ENCODE measurements around the gene MIF4GD.
"Not testable (repeated sequence)": the region's sequence is repeated elsewhere in the genome, so short reads cannot be mapped to it uniquely, and the experiment has no call there.

The MIF4GD gene

DNA sequence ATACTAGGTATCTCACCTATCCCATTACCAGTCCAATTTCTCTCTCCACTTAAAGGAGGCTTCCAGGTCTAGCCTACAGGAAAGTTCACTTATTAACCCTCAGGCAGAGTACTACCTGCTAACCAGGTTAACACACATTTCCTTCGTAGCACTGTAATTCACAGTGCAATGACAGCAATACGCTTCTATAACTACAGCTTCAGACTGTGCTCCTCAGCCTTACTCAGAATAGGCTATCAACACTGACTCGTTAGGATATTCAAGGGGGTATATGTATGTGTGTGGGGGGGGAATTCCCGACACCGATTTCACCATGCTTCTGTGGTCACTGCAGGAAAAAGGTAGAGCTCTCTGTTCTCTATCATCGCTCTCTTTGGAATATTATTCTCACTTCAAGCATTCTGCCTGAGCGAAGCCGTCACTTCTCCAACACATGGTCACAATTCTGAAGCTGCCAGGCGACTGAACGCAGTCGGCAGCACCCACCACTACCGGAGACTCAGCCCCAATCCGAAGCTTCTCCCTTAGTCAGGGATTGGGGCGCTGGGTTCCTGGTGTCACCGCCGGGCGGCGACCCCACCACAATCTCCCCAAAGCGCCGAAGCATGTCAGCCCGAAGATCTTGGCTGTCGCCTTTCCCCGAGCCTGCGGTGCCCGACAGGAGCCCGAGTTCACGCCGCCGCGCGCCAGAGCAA lies 10.2 kb downstream of the MIF4GD start:
- DNase-seq (ENCODE audit: low read depth in 2 of 2) = no peak

- DNase-seq (ENCODE audit: low read depth in 2 of 2) = not testable (repeated sequence)
Measured at GRCh38 chr17:75257228-75257627, 13.8 kb downstream of the MIF4GD start.

- not testable (repeated sequence) for DNase-seq (ENCODE audit: low read depth in 2 of 2)
Measured at GRCh38 chr17:75255954-75256698, 14.9 kb downstream of the MIF4GD start.

- DNase-seq (ENCODE audit: low read depth in 2 of 2) = no peak
Measured at GRCh38 chr17:75252039-75252816, 18.8 kb downstream of the MIF4GD start.

DNA sequence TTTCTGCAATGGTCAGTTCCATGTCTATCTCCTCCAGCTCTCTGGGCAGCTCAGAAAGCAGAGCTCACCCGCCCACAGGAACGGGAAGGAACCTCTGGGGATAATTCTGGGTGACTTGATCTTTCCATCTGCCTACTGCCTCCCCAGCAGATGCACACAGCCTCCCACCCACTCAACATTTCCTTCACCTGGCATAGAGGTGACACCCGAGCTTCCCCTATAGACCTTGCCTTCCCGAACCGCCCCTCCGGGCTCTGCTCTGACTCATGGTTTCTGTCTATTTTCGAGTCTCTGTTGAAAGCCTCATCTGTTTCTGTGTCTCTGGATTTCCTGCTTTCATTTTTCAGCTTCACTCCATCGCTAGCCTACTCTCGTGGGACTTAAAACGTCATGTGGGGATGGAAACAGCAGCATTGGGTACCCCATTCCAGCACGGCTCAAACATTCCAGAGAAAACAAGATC lies 21.0 kb downstream of the MIF4GD start:
- DNase-seq (ENCODE audit: low read depth in 2 of 2) = peak; percentile 38 to 53

- DNase-seq (ENCODE audit: low read depth in 2 of 2) = no peak
Measured at GRCh38 chr17:75249564-75249963, 21.5 kb downstream of the MIF4GD start.

DNA sequence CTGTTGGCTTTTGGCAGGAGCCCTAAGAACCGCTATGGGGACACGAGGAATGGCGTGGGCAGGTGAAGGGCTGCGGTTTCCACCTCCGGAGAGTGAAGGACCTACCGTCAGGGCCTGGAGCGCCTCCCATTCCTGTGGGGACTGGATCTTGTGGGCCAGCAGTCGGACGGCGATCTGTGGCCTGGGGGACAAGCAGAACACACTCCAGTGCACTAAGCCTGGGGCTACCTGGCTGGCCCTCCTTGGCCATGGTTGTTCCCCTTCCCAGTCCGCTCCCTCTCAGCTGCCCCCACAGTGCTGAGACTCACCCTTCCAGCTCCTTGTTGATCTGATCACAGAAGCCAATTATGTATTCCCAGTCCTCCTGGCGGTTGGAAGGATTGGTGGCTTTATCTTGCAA lies 24.6 kb downstream of the MIF4GD start:
- DNase-seq (ENCODE audit: low read depth in 2 of 2) = no peak

- no peak for DNase-seq (ENCODE audit: low read depth in 2 of 2)
Measured at GRCh38 chr17:75245011-75245410, 26.0 kb downstream of the MIF4GD start.

DNA sequence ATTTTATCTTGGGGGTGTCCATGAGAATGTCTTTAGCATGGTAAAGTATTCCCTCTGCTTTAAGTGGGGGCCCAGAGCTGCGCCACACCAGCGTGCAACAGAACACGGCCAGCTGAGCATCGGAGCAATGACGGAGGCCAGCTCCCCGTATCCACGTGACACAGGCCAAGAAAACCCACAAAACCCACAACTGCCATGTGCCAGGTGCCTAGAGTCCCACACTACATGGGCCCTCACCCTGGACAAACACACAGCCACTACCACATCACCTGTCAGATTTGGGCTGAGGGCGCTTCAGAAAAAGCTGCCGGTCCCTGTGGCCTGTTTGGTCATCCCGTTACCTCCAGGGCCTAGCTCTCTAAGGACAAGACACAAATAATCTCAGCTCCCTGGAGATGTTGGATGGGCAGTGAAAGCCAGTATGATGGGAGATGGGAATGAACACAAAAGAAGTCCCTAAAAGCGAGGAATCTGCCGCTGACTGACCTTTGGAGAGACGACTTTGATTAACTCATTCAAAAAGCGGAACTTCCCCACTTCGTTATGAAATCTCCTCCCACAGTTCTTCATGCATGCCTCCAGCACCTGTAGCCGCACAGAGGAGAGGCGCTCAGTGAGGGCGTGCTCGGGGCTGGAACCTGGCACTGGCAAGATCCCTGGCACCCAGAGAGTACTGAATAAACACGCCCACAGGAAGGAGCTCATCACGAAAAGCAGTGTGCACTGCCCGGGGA lies 26.7 kb downstream of the MIF4GD start:
- no peak for DNase-seq (ENCODE audit: low read depth in 2 of 2)

DNA sequence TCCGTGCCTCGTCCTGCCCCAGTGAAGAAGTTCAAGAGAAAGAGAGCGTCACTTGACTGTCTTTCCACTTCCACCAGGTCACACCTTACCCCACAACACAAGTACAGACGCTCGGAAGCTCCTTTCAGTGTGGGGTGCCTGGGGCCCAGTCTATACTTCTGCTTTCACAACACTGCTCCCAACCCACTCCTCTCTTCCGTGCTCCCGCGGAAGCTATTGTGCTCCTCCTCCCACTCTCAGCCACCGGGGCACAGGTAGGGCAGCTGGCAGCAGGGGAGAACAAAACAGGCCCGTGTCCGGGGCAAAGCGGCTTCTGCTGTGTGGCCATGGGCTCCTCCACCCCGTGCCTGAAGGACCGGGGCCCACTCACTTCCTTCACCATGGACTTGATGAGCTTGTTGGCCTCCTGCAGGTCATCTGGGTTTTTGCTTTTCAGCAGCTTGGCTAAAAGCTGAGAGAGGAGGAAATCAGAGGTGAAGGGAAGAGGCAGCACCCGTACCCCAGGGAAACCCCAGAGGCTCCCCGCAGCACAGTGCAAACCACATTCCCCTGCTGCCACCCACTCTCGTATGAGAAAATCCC lies 28.5 kb downstream of the MIF4GD start:
- no peak for DNase-seq (ENCODE audit: low read depth in 2 of 2)

GRCh38 chr17:75241996-75242460 lies 29.0 kb downstream of the MIF4GD start:
- DNase-seq (ENCODE audit: low read depth in 2 of 2) = no peak

DNA sequence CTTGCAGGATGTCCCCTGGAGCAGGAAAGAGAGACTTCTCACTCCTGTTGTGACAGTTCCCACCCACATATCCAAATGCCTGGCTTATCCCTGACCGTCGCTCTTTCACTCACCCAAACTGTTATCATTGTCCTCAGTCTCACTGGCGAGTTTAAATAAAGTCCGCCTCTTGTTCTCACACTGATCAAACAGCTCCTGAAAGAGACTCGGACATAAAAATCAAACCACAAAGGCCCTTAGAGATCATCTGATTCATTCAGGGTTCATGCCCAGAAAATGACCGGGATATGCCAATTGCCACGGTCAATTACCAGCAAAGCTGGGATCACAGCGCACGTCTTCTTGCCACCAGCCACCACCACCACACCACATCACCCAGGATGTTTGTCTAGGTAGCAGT lies 29.5 kb downstream of the MIF4GD start:
- no peak for DNase-seq (ENCODE audit: low read depth in 2 of 2)

GRCh38 chr17:75241143-75241430 lies 29.9 kb downstream of the MIF4GD start:
- DNase-seq (ENCODE audit: low read depth in 2 of 2) = no peak

DNA sequence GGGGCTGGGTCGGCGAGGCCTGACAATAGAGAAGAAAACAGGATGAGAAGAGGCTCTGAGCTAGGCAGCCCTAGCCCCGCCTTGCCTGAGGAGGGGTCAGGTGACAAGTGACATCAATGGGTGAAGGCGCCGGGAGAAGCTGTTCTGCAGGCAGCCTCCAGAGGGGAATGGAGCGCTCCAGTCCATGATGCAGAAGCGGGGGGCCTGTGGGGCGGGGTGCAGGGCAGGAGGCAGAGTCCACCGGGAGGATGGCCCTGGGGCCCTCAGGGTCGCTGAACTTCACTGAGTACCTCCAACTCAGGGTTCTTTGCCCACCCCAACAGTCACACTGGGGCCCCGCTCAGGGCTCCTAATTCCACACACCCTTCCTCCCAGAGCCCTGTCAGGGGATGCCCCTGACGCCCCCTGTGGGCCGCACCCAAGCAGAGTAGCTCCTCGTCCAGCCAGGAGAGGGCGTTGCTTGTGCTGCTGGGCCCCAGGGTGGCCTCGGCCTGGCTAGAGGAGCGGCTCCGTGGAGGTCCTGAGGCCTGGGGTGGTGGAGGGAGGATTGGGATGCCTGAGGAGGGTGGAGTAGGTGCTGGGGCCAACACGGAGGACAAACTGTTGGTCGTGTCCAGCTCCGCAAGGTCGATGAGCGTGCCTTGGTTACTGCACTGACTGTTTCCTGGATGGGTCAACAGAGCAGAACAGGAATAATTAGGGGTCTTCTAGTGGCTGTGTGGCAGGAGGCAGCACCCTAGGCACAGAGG lies 30.5 kb downstream of the MIF4GD start:
- no peak for DNase-seq (ENCODE audit: low read depth in 2 of 2)

GRCh38 chr17:75239778-75240393 lies 31.1 kb downstream of the MIF4GD start:
- DNase-seq (ENCODE audit: low read depth in 2 of 2) = no peak

DNA sequence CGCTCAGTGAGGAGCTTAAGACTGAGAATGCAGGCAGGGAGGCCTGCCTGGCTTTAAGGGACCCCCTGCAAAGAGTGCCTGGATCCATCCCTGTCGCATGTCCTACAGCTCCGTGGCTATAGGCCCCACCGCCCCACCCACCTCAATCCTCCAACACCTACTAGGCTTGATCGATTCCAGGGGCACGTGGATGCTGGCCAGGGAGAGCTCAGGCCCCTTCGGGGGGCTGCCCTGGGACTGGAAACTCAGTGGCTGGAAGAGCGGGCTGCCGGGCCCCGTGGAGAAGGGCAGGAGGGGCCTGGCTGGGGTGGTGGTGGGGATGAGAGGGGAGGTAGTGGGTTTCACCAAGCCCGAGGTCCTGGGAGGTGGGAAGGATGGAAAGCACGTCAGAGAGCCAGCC lies 31.8 kb downstream of the MIF4GD start:
- DNase-seq (ENCODE audit: low read depth in 2 of 2) = no peak

DNA sequence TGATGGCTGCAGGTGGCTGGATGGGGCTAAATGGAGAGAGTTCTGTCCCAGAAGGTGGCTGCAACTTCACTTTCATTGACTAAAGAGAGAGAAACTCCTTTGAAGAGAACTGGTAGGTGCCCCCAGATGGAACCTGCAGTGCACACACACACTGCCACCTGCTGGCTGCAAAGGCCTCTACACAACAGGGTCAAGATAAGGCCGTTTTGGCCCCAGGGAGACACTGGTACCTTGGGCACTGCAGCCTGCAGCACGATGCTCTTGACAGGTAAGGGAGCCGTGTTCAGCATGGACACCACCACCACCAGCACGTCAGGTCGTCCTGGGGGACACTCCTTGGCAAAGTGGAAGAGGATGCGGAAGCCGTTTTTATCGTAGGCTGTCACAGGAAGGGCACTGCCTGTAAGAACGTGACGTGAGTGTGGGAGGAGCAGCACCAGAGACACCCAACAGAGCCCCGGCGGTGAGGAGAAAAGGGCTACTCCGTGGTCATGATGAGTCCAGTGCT lies 32.3 kb downstream of the MIF4GD start:
- DNase-seq (ENCODE audit: low read depth in 2 of 2) = peak; percentile 21 to 36

DNA sequence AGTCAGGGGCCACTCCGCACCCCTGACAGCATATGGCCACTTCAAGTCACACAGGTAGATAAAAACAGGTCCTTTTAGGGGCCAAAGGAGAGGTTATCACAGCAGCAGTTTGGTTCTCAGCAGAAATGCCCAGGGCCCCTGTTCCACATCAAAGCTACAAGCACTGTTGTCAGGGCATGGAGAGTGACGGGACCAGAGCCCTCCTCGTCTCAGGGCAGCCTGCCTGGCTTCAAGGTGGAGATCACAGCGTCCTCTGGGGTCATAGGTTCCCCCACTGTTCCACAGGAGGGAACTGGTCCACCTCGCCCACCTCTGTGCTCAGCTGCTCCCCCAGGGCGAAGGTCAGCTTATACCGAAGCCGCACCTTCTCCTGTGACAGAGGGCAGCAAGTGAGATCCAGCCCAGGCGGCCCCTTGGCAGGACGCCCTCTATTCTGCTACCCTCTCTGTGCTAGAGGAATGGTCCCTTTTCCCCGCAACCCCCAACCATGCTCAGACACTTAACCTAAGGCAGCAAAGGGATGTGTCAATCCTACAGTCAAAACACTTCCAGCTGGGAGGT lies 32.9 kb downstream of the MIF4GD start:
- no peak for DNase-seq (ENCODE audit: low read depth in 2 of 2)

GRCh38 chr17:75237100-75238014 lies 33.7 kb downstream of the MIF4GD start:
- no peak for DNase-seq (ENCODE audit: low read depth in 2 of 2)

Measured in stimulated activated CD8-positive, alpha-beta memory T cell treated with anti-CD3 and anti-CD28 coated beads, Interleukin-2, amount 100 ng/mL, for 1 hour (primary cell).